K562 (cell line): Measurements from ENCODE around the gene AGAP1.

ENCODE experiments used
- ASH1L ChIP-seq: fragments of 450-650 bp; IDR thresholded peaks from 2 replicates; pipeline ENCODE4 v1.6.1; 2018; ENCODE audit warnings: borderline replicate concordance, mild to moderate bottlenecking, low read depth; ENCODE audit not compliant: partially characterized antibody
- CGGBP1 ChIP-seq: fragments of 250-450 bp; sonication (Bioruptor Pico); IDR thresholded peaks from 2 replicates; pipeline ENCODE4 v1.9.0; 2021; ENCODE audit warnings: mild to moderate bottlenecking
- ELF1 ChIP-seq: fragments of 200-800 bp; sonication (Bioruptor generic); IDR thresholded peaks from 2 replicates; pipeline ENCODE4 v1.6.1; 2016; ENCODE audit warnings: missing genetic modification characterization, missing compliant biosample characterization
- PATZ1 ChIP-seq: fragments of 250-450 bp; sonication (Bioruptor Pico); IDR thresholded peaks from 2 replicates; pipeline ENCODE4 v1.5.0; 2020; ENCODE audit warnings: mild to moderate bottlenecking, borderline replicate concordance
- SRF ChIP-seq, 2 experiments: fragments of 250-450, 450-650 bp in 1 of 2; sonication (Bioruptor Pico) in 1 of 2; sonication (generic) in 1 of 2; formaldehyde crosslinking; IDR thresholded peaks; 2 replicates each; pipeline versions ENCODE4 v1.5.0 to v1.5.1; 2020 to 2022; ENCODE audit warnings: mild to moderate bottlenecking in 1 of 2, missing genetic modification reagents in 1 of 2
- ZBTB2 ChIP-seq: fragments of 450-650 bp; IDR thresholded peaks from 2 replicates; pipeline ENCODE4 v1.6.1; 2016; ENCODE audit warnings: antibody characterized with exemption

- TF ChIP-seq ELF1: no peak
- TF ChIP-seq SRF (CRISPR knock-in tag; IDR thresholded peaks at IDR 0.05): no peak
- no peak for TF ChIP-seq PATZ1
- TF ChIP-seq ZBTB2: no peak
- no peak for TF ChIP-seq CGGBP1 (CRISPR knock-in tag)
- TF ChIP-seq ASH1L: no peak
Observed at GRCh38 chr2:235960011-235960715, 466.3 kb downstream of the AGAP1 start.
